Heart right ventricle (tissue), 16 donors: Measurements from ENCODE around the gene RNF213. TPM values are rescaled to one million over a fixed set of nuclear protein-coding genes. Genes with fewer than 3 reads are reported as not detected.
A peak's percentile ranks its signal among the peaks of the same experiment; 100 is the strongest.

Source experiments
- ATAC-seq, 8 donors: fragments of 200-7000 bp; cut with Tn5 transposase; one replicate each; pipeline ENCODE4 v1.9.1; 2020; ENCODE audit warnings: mild to moderate bottlenecking in 8 of 8, moderate library complexity in 8 of 8, moderate number of reproducible peaks in 1 of 8
- DNase-seq, 2 donors: peaks; one replicate each; pipeline ENCODE4 v3.0.0-alpha.2; 2020
- H3K27ac ChIP-seq, 10 donors: fragments of 200-600 bp; sonication (generic) in 2 of 10; one replicate each; pipeline versions ENCODE4 v1.5.0 to v1.8.0; 2020 to 2022; ENCODE audit warnings: mild to moderate bottlenecking in 3 of 10
- H3K27me3 ChIP-seq, 7 donors: fragments of 200-600 bp; one replicate each; pipeline ENCODE4 v1.8.0; 2021 to 2022; ENCODE audit warnings: mild to moderate bottlenecking in 2 of 7
- H3K36me3 ChIP-seq, 9 donors: fragments of 200-600 bp; sonication (generic) in 1 of 9; one replicate each; pipeline versions ENCODE4 v1.5.0 to v1.8.0; 2020 to 2022; ENCODE audit warnings: mild to moderate bottlenecking in 2 of 9
- H3K4me1 ChIP-seq, 9 donors: fragments of 200-600 bp; sonication (generic) in 1 of 9; one replicate each; pipeline versions ENCODE4 v1.5.0 to v1.8.0; 2020 to 2022; ENCODE audit warnings: mild to moderate bottlenecking in 4 of 9
- H3K4me3 ChIP-seq, 10 donors: fragments of 200-600 bp; sonication (generic) in 2 of 10; one replicate each; pipeline versions ENCODE4 v1.5.0 to v1.8.0; 2020 to 2022; ENCODE audit warnings: mild to moderate bottlenecking in 7 of 10, moderate library complexity in 2 of 10
- H3K9me3 ChIP-seq, 11 donors: fragments of 200-600 bp in 10 of 11; sonication (generic) in 2 of 11; one replicate each; pipeline versions ENCODE4 v1.5.0 to v1.8.0; 2013 to 2022; ENCODE audit warnings: mild to moderate bottlenecking in 2 of 11, control low read depth in 1 of 11, moderate library complexity in 1 of 11
- WGBS, 2 donors: extraction: QIAGEN DNeasy Blood & Tissue Kit; methylation state at CpG; one replicate each; pipeline ENCODE4 v1.1.7; 2013; ENCODE audit warnings: inconsistent platforms in 1 of 2; 5-methylcytosine and 5-hydroxymethylcytosine counted together
- intact Hi-C, 10 donors: fragments of 100-400 bp; cut with DNase I; formaldehyde crosslinking; loops; one replicate each; pipeline versions ENCODE4 v1.11.1 to v1.14.2; 2022
- polyA plus RNA-seq, 2 donors: library from polyadenylated mRNA; stranded (reverse); fragments of 200-250 nt; gene quantifications; one replicate each; pipeline ENCODE4 v1.2.3, GENCODE V29; 2013
- total RNA-seq, 10 donors: library from RNA; stranded (reverse); fragmentation: NEBNext Ultra II Directional in 3 of 10; extraction: Animal tissue kit (Norgen Biotek cat#: 25700) in 3 of 10; gene quantifications; one replicate each; pipeline versions ENCODE4 v1.2.1 to v1.2.4, GENCODE V29; 2021 to 2023
- TF ChIP-seq, protein P1 (sequence below), 9 donors: fragments of 200-600 bp; sonication (generic) in 2 of 9; IDR thresholded peaks; one replicate each; pipeline versions ENCODE4 v1.5.0 to v1.8.0; 2021 to 2022; ENCODE audit warnings: antibody characterized with exemption in 9 of 9, mild to moderate bottlenecking in 5 of 9, moderate library complexity in 1 of 9
- donor health status: Arrhythmogenic right ventricular cardiomyopathy.
- donor health status: ischemic (EF 13 %, LVEDD 7.1; RV severe dilation, severe dysfunction).
- donor health status: healthy with polysubstance abuse.
- donor health status: DM: no; HTN: yes; CAD: no.
- donor health status: DM: no; HTN: no; CAD: no.
- donor health status: ischemic (EF 25% LVEDD 6.9; RV normal size, moderate dysfunction).
- donor health status: ischemic (EF 25% LVEDD 5.7; RV mildly dilated, moderate dysfunction).
- donor health status: healthy.
- donor health status: DM: yes; HTN: yes; CAD: no.
- donor health status: Ischemic cardiomyopathy.
- donor health status: ischemic (EF 35%, LVEDD 5.7; RV mildly dilated, moderate dysfunction).
- donor health status: nonischemic (EF 11% LVEDD 7.7; RV severe dilation, severe dysfunction).
- donor health status: DM: yes; HTN: yes; CAD: no.
- donor health status: PGD.
- donor health status: ischemic (EF 29% LVEDD 5.4; RV normal size, mild dysfunction).
- donor health status: nonischemic (EF 23%, LVEDD 6.1; RV moderate dilation, normal function).

Gene RNF213
- total and polyA plus RNA-seq, 12 donors = 13.1 to 97.0 (median 31.7) TPM

- H3K9me3 ChIP-seq = no peaks in the 10 kb centered on the region
- TF ChIP-seq, protein P1, sequence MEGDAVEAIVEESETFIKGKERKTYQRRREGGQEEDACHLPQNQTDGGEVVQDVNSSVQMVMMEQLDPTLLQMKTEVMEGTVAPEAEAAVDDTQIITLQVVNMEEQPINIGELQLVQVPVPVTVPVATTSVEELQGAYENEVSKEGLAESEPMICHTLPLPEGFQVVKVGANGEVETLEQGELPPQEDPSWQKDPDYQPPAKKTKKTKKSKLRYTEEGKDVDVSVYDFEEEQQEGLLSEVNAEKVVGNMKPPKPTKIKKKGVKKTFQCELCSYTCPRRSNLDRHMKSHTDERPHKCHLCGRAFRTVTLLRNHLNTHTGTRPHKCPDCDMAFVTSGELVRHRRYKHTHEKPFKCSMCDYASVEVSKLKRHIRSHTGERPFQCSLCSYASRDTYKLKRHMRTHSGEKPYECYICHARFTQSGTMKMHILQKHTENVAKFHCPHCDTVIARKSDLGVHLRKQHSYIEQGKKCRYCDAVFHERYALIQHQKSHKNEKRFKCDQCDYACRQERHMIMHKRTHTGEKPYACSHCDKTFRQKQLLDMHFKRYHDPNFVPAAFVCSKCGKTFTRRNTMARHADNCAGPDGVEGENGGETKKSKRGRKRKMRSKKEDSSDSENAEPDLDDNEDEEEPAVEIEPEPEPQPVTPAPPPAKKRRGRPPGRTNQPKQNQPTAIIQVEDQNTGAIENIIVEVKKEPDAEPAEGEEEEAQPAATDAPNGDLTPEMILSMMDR (IDR thresholded peaks at IDR 0.05) = no peak
- no peak overlapping the region for H3K4me3 ChIP-seq
- peaks cover 6 to 42% (median 19%) of the 10 kb centered on the region in 9 donors for H3K4me1 ChIP-seq
- peaks cover 0 to 9% (median 0%) of the 10 kb centered on the region in 7 donors for H3K27me3 ChIP-seq
- DNase-seq (no peak), ATAC-seq (no peak)
- WGBS, 2 donors = 96 to 98% methylated on average over 13 of the region's 13 CpGs
- H3K36me3 ChIP-seq = peaks cover 0 to 58% (median 14%) of the 10 kb centered on the region in 9 donors
- H3K27ac ChIP-seq = no peak overlapping the region
- intact Hi-C loops = loop anchor here in 1 of 10 donors (5.0 to 10.0 kb wide), 2 partner anchors 47 to 71 kb away; partner anchors contain the start of genes EIF4A3 and RNF213
Measured at GRCh38 chr17:80217703-80218362, 42.8 kb upstream of the RNF213 start.

DNA sequence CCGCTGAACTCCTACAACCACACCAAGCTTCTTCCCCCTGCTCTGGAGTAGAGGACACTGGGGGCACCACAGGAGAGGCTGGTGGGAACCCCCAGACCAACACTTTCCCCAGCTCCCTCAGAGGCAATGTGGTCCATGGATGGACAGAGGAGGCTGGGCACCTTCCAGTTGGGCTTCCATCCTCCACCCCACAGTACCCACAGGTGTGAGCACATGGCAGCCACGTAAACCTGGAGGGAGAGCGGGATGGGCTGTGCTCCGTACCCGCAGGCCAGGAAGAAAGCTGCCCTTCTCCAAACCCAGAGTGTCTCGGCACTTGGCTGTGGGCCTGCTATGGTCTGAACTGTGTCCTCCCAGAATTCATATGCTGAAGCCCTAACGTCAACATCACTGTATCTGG is 42.3 kb upstream of the RNF213 start:
- WGBS, 2 donors = 88 to 94% methylated on average over 7 of the region's 7 CpGs
- no peak overlapping the region for H3K4me3 ChIP-seq
- H3K27me3 ChIP-seq = peaks cover 0 to 9% (median 0%) of the 10 kb centered on the region in 7 donors
- H3K9me3 ChIP-seq = no peaks in the 10 kb centered on the region
- TF ChIP-seq, protein P1 (IDR thresholded peaks at IDR 0.05) = no peak
- H3K27ac ChIP-seq = no peak overlapping the region
- H3K36me3 ChIP-seq = peaks cover 0 to 58% (median 14%) of the 10 kb centered on the region in 9 donors
- intact Hi-C loops = loop anchor here in 1 of 10 donors (5.0 to 10.0 kb wide), 2 partner anchors 46 to 71 kb away; partner anchors contain the start of genes EIF4A3 and RNF213
- DNase-seq = no peak
- peaks cover 6 to 37% (median 19%) of the 10 kb centered on the region in 9 donors for H3K4me1 ChIP-seq
- ATAC-seq = no peak

DNA sequence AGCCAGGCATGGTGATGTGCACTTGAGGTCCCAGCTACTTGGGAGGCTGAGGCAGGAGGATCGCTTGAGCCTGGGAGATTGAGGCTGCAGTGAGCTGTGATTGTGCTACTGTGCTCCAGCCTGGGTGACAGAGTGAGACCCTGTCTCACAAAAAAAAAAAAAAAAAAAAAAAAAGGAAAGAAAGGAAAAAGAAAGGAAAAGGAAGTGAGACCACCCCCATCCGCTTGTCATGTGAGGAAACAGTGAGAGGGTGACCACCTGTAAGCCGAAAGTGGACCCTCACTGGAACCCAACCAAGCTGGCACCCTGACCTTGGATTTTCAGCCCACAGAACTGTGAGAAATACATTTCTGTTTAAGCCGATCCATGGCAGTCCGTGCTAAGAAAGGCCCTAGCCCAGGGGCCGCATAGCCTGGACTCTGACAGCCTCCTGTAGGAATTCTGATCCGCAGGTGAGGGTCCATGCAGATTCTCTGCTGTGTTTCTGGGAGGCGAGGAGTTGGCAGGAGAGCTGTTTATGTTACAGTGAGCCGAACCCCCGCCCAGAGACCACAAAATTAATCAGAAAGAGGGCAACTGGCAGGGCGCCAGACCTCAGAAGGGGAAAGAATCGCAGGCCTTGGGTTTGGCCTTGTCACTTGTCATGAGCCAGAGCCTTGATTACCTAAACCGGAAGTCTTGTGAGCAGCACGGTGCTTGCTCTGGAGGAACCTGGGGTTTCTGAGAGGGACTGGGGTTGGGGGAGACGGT is 41.5 kb upstream of the RNF213 start:
- Histone ChIP-seq H3K36me3 (peaks cover 0 to 51% (median 13%) of the 10 kb centered on the region in 9 donors), H3K27me3 (peaks cover 0 to 9% (median 0%) of the 10 kb centered on the region in 7 donors), H3K4me1 (peaks cover 6 to 30% (median 19%) of the 10 kb centered on the region in 9 donors), H3K9me3 (no peaks in the 10 kb centered on the region), H3K27ac (peak overlapping the region in 9 of 10 donors; percentile 72 to 91 (median 81)), H3K4me3 (peak overlapping the region; percentile 66 to 99 (median 92))
- TF ChIP-seq, protein P1 (IDR thresholded peaks at IDR 0.05) = no peak
- 48 to 52% methylated on average over 15 of the region's 15 CpGs for WGBS, 2 donors
- ATAC-seq (peak in 7 of 8 donors; percentile 30 to 69 (median 50)), DNase-seq (peak; percentile 64 to 70)
- intact Hi-C loops = loop anchor here in 1 of 10 donors (5.0 to 10.0 kb wide), 2 partner anchors 46 to 72 kb away; partner anchors contain the start of genes EIF4A3 and RNF213

GRCh38 chr17:80219763-80220053 is 40.9 kb upstream of the RNF213 start:
- Histone ChIP-seq H3K27me3 (peaks cover 0 to 9% (median 0%) of the 10 kb centered on the region in 7 donors), H3K27ac (peak overlapping the region in 9 of 10 donors; percentile 72 to 91 (median 81)), H3K4me3 (peak overlapping the region; percentile 66 to 99 (median 92)), H3K4me1 (peaks cover 6 to 30% (median 19%) of the 10 kb centered on the region in 9 donors), H3K9me3 (no peaks in the 10 kb centered on the region), H3K36me3 (peaks cover 0 to 46% (median 8%) of the 10 kb centered on the region in 9 donors)
- DNase-seq (no peak), ATAC-seq (peak in 6 of 8 donors; percentile 3 to 31 (median 19))
- intact Hi-C loops = loop anchor here in 3 of 10 donors (2.0 to 10.0 kb wide), 5 partner anchors 43 to 73 kb away; partner anchors contain the start of genes EIF4A3 (in 2 of the 3) and RNF213 (in 2 of the 3)
- TF ChIP-seq, protein P1 (IDR thresholded peaks at IDR 0.05) = no peak
- 3 to 5% methylated on average over 5 of the region's 5 CpGs for WGBS, 2 donors
